ENCODE measurements around the gene SLC17A1. TPM values are rescaled to one million over a fixed set of nuclear protein-coding genes. Genes with fewer than 3 reads are reported as not detected.

Gene SLC17A1
- total and polyA plus RNA-seq, 2 of the 13 experiments (the other 11 are each of a cell fraction or from before 2014, with no cell fraction given): 0.09 to 2.1 TPM

DNA sequence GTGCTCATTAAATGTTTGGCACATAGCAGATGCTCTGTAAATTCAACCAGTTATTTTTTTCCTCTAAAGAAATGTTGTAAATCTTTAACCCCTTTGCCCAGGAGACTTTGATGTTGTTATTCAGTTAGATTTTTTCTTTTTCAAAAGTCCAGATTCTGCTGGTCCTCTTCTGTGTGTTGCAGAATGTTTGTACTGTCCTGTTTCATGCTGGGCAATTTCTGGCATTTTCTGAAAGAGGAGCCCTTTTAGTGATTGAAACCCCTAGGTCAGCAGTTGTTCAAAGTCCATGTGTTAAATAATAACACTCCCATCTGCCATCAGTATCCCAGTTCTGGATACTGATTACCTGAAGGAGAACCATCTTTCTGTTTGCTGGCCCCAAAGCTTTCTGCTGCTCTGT is 1.3 kb upstream of the SLC17A1 start (continued):
- TF ChIP-seq SALL2 (CRISPR knock-in tag; IDR thresholded peaks at IDR 0.05): no peak
- TF ChIP-seq ELF3 (CRISPR knock-in tag; IDR thresholded peaks at IDR 0.05): 0 out of 2 replicates have a peak, but pooled peaks have one; percentile 43
- TF ChIP-seq ZNF121 (CRISPR knock-in tag; IDR thresholded peaks at IDR 0.05): no peak
- TF ChIP-seq ZNF891 (CRISPR knock-in tag; IDR thresholded peaks at IDR 0.05): no peak
- TF ChIP-seq SP4 (CRISPR knock-in tag; IDR thresholded peaks at IDR 0.05): no peak
- TF ChIP-seq, protein P1, sequence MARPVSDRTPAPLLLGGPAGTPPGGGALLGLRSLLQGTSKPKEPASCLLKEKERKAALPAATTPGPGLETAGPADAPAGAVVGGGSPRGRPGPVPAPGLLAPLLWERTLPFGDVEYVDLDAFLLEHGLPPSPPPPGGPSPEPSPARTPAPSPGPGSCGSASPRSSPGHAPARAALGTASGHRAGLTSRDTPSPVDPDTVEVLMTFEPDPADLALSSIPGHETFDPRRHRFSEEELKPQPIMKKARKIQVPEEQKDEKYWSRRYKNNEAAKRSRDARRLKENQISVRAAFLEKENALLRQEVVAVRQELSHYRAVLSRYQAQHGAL (CRISPR knock-in tag; IDR thresholded peaks at IDR 0.05; ENCODE audit: not compliant biosample characterization): no peak
- no peak for TF ChIP-seq U2AF1 (optimal IDR thresholded peaks at IDR 0.05; ENCODE audit: low read depth, low read length)
- TF ChIP-seq, protein P2, sequence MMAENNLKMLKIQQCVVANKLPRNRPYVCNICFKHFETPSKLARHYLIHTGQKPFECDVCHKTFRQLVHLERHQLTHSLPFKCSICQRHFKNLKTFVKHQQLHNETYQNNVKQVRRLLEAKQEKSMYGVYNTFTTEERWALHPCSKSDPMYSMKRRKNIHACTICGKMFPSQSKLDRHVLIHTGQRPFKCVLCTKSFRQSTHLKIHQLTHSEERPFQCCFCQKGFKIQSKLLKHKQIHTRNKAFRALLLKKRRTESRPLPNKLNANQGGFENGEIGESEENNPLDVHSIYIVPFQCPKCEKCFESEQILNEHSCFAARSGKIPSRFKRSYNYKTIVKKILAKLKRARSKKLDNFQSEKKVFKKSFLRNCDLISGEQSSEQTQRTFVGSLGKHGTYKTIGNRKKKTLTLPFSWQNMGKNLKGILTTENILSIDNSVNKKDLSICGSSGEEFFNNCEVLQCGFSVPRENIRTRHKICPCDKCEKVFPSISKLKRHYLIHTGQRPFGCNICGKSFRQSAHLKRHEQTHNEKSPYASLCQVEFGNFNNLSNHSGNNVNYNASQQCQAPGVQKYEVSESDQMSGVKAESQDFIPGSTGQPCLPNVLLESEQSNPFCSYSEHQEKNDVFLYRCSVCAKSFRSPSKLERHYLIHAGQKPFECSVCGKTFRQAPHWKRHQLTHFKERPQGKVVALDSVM (CRISPR knock-in tag; IDR thresholded peaks at IDR 0.05): no peak
- TF ChIP-seq ZNF101 (CRISPR knock-in tag; IDR thresholded peaks at IDR 0.05; ENCODE audit: borderline replicate concordance, low read depth): no peak
- TF ChIP-seq ZNF510 (CRISPR knock-in tag; IDR thresholded peaks at IDR 0.05; ENCODE audit: low read depth): no peak
- 0 out of 2 replicates have a peak, but pooled peaks have one; percentile 25 for TF ChIP-seq FOXJ3 (CRISPR knock-in tag; IDR thresholded peaks at IDR 0.05; ENCODE audit: borderline replicate concordance)
- no peak for TF ChIP-seq ZNF737 (CRISPR knock-in tag; IDR thresholded peaks at IDR 0.05; ENCODE audit: borderline replicate concordance)
- TF ChIP-seq PRMT3 (CRISPR knock-in tag; IDR thresholded peaks at IDR 0.05; ENCODE audit: borderline replicate concordance, low read depth): no peak
- no peak for TF ChIP-seq ZNF557 (CRISPR knock-in tag; IDR thresholded peaks at IDR 0.05)
- TF ChIP-seq, protein P3, sequence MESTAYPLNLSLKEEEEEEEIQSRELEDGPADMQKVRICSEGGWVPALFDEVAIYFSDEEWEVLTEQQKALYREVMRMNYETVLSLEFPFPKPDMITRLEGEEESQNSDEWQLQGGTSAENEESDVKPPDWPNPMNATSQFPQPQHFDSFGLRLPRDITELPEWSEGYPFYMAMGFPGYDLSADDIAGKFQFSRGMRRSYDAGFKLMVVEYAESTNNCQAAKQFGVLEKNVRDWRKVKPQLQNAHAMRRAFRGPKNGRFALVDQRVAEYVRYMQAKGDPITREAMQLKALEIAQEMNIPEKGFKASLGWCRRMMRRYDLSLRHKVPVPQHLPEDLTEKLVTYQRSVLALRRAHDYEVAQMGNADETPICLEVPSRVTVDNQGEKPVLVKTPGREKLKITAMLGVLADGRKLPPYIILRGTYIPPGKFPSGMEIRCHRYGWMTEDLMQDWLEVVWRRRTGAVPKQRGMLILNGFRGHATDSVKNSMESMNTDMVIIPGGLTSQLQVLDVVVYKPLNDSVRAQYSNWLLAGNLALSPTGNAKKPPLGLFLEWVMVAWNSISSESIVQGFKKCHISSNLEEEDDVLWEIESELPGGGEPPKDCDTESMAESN (CRISPR knock-in tag; conservative IDR thresholded peaks at IDR 0.05): no peak
- TF ChIP-seq ZIK1 (CRISPR knock-in tag; IDR thresholded peaks at IDR 0.05; ENCODE audit: borderline replicate concordance, low read depth): no peak
- TF ChIP-seq ZNF232 (CRISPR knock-in tag; IDR thresholded peaks at IDR 0.05; ENCODE audit: borderline replicate concordance): no peak
- TF ChIP-seq RELA (CRISPR knock-in tag; IDR thresholded peaks at IDR 0.05): no peak
- TF ChIP-seq ZNF788 (CRISPR knock-in tag; IDR thresholded peaks at IDR 0.05; ENCODE audit: borderline replicate concordance): no peak
- no peak for TF ChIP-seq FOXM1 (CRISPR knock-in tag; IDR thresholded peaks at IDR 0.05)
- TF ChIP-seq MED1 (CRISPR knock-in tag; IDR thresholded peaks at IDR 0.05): peak; percentile 59; the same call in 1 of the 2 replicates
- peak; percentile 60 for TF ChIP-seq ZMYM4 (CRISPR knock-in tag; IDR thresholded peaks at IDR 0.05)
- TF ChIP-seq, protein P4, sequence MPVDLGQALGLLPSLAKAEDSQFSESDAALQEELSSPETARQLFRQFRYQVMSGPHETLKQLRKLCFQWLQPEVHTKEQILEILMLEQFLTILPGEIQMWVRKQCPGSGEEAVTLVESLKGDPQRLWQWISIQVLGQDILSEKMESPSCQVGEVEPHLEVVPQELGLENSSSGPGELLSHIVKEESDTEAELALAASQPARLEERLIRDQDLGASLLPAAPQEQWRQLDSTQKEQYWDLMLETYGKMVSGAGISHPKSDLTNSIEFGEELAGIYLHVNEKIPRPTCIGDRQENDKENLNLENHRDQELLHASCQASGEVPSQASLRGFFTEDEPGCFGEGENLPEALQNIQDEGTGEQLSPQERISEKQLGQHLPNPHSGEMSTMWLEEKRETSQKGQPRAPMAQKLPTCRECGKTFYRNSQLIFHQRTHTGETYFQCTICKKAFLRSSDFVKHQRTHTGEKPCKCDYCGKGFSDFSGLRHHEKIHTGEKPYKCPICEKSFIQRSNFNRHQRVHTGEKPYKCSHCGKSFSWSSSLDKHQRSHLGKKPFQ (CRISPR knock-in tag; IDR thresholded peaks at IDR 0.05; ENCODE audit: insufficient replicate concordance): no peak
- TF ChIP-seq SMAD3 (CRISPR knock-in tag; IDR thresholded peaks at IDR 0.05): 0 out of 2 replicates have a peak, but pooled peaks have one; percentile 46
- no peak for TF ChIP-seq NR2F1 (CRISPR knock-in tag; IDR thresholded peaks at IDR 0.05)
- TF ChIP-seq MED13 (CRISPR knock-in tag; IDR thresholded peaks at IDR 0.05): no peak

All from HepG2 (cell line).